ENCODE measurements around the gene KIF3B. TPM values are rescaled to one million over a fixed set of nuclear protein-coding genes. Genes with fewer than 3 reads are reported as not detected.

The KIF3B gene
- total and polyA plus RNA-seq, 2 of the 13 experiments (the other 11 are each of a cell fraction or from before 2014, with no cell fraction given): 23.6 to 28.8 TPM

- TF ChIP-seq ZNF343 (CRISPR knock-in tag; IDR thresholded peaks at IDR 0.05) (no peak), SRSF4 (IDR thresholded peaks at IDR 0.05; ENCODE audit: low read depth, low read length, poor library complexity, severe bottlenecking) (no peak), ZNF431 (CRISPR knock-in tag; IDR thresholded peaks at IDR 0.05; ENCODE audit: borderline replicate concordance, low read depth) (no peak), NR2F1 (CRISPR knock-in tag; IDR thresholded peaks at IDR 0.05) (0 out of 4 replicates have a peak, but pooled peaks of 1 of the 2 experiments have one; percentile 18), ZNF547 (CRISPR knock-in tag; IDR thresholded peaks at IDR 0.05) (no peak), ZNF615 (CRISPR knock-in tag; IDR thresholded peaks at IDR 0.05; ENCODE audit: borderline replicate concordance) (no peak), FOXA1 (IDR thresholded peaks at IDR 0.05) (peak; percentile 28; the same call in 1 of the 2 replicates), FOXA1 (CRISPR knock-in tag; IDR thresholded peaks at IDR 0.05) (peak; percentile 78; the same call in 1 of the 2 replicates), SP4 (CRISPR knock-in tag; IDR thresholded peaks at IDR 0.05) (no peak), ZNF788 (CRISPR knock-in tag; IDR thresholded peaks at IDR 0.05; ENCODE audit: borderline replicate concordance) (no peak), ZFP36L2 (CRISPR knock-in tag; IDR thresholded peaks at IDR 0.05) (no peak), GTF2F1 (IDR thresholded peaks at IDR 0.05; ENCODE audit: low read length) (no peak), SAP130 (CRISPR knock-in tag; IDR thresholded peaks at IDR 0.05; ENCODE audit: low read depth) (peak; percentile 42; the same call in 1 of the 2 replicates), ZNF737 (CRISPR knock-in tag; IDR thresholded peaks at IDR 0.05; ENCODE audit: borderline replicate concordance) (no peak)
- TF ChIP-seq, protein P1, sequence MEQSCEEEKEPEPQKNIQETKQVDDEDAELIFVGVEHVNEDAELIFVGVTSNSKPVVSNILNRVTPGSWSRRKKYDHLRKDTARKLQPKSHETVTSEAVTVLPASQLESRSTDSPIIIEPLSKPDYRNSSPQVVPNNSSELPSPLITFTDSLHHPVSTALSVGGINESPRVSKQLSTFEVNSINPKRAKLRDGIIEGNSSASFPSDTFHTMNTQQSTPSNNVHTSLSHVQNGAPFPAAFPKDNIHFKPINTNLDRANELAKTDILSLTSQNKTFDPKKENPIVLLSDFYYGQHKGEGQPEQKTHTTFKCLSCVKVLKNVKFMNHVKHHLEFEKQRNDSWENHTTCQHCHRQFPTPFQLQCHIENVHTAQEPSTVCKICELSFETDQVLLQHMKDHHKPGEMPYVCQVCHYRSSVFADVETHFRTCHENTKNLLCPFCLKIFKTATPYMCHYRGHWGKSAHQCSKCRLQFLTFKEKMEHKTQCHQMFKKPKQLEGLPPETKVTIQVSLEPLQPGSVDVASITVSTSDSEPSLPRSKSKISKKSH (CRISPR knock-in tag; IDR thresholded peaks at IDR 0.05; ENCODE audit: borderline replicate concordance): no peak
Measured at GRCh38 chr20:32263398-32263954, 14.0 kb upstream of the KIF3B start (continued).
